GM23248 (cell line): ENCODE measurements around the gene COPS6. TPM values are rescaled to one million over a fixed set of nuclear protein-coding genes. Genes with fewer than 3 reads are reported as not detected.

ENCODE experiments used
- DNase-seq: peaks from one replicate; pipeline ENCODE4 v3.0.0-alpha.2; 2015
- H2AFZ ChIP-seq: fragments of 200-600 bp; sonication (generic); 2 replicates; pipeline ENCODE4 v1.6.1; 2016; ENCODE audit warnings: antibody characterized with exemption
- H3F3A ChIP-seq: fragments of 200-600 bp; sonication (generic); 2 replicates; pipeline ENCODE4 v1.6.1; 2016; ENCODE audit warnings: mild to moderate bottlenecking, antibody characterized with exemption, mixed run types; ENCODE audit not compliant: insufficient read depth
- H3K27ac ChIP-seq: fragments of 200-600 bp; sonication (generic); 2 replicates; pipeline ENCODE4 v1.5.1; 2016; ENCODE audit warnings: mild to moderate bottlenecking
- H3K27me3 ChIP-seq: fragments of 200-600 bp; sonication (generic); replicated peaks from 2 replicates; pipeline ENCODE4 v1.6.1; 2016; ENCODE audit warnings: mild to moderate bottlenecking; ENCODE audit not compliant: insufficient read depth
- H3K36me3 ChIP-seq: fragments of 200-600 bp; sonication (generic); 2 replicates; pipeline ENCODE4 v1.6.1; 2016; ENCODE audit warnings: low read depth, mild to moderate bottlenecking
- H3K4me1 ChIP-seq: fragments of 200-600 bp; sonication (generic); 2 replicates; pipeline ENCODE4 v1.6.1; 2016; ENCODE audit warnings: mild to moderate bottlenecking; ENCODE audit not compliant: insufficient read depth
- H3K4me2 ChIP-seq: fragments of 200-600 bp; sonication (generic); one replicate; pipeline ENCODE4 v1.6.1; 2016; ENCODE audit warnings: mild to moderate bottlenecking; ENCODE audit not compliant: unreplicated experiment
- H3K4me3 ChIP-seq: fragments of 200-600 bp; sonication (generic); 2 replicates; pipeline ENCODE4 v1.5.1; 2016; ENCODE audit warnings: mild to moderate bottlenecking
- H3K79me2 ChIP-seq: fragments of 200-600 bp; sonication (generic); 2 replicates; pipeline ENCODE4 v1.6.1; 2016; ENCODE audit warnings: mild to moderate bottlenecking; ENCODE audit not compliant: insufficient read depth
- H3K9ac ChIP-seq: fragments of 200-600 bp; sonication (generic); 2 replicates; pipeline ENCODE4 v1.6.1; 2016; ENCODE audit warnings: mild to moderate bottlenecking
- H3K9me2 ChIP-seq: fragments of 200-600 bp; sonication (generic); 2 replicates; pipeline ENCODE4 v1.6.1; 2016; ENCODE audit warnings: mixed run types, mild to moderate bottlenecking, moderate library complexity; ENCODE audit not compliant: insufficient read depth
- H3K9me3 ChIP-seq: fragments of 200-600 bp; sonication (generic); one replicate; pipeline ENCODE4 v1.6.1; 2017; ENCODE audit warnings: low read depth
- H4K20me1 ChIP-seq: fragments of 200-600 bp; sonication (generic); 2 replicates; pipeline ENCODE4 v1.6.0; 2016; ENCODE audit not compliant: insufficient read depth
- EZH2 ChIP-seq: fragments of 200-600 bp; sonication (generic); IDR thresholded peaks from 2 replicates; pipeline ENCODE4 v1.6.1; 2018; ENCODE audit warnings: antibody characterized with exemption, mild to moderate bottlenecking; ENCODE audit not compliant: insufficient read depth, poor library complexity, severe bottlenecking
- EZH2phosphoT487 ChIP-seq: fragments of 200-600 bp; sonication (generic); IDR thresholded peaks from 2 replicates; pipeline ENCODE4 v1.6.1; 2018; ENCODE audit warnings: antibody characterized with exemption, moderate library complexity, mild to moderate bottlenecking, low read depth; ENCODE audit not compliant: insufficient read depth
- WGBS, 2 experiments: methylation state at CpG; one replicate each; pipeline ENCODE4 v1.1.6; 2015 to 2017; ENCODE audit warnings: low lambda C conversion rate in 2 of 2, low coverage in 1 of 2; ENCODE audit errors: missing lambda C conversion rate in 2 of 2; 5-methylcytosine and 5-hydroxymethylcytosine counted together
- in situ Hi-C: fragments of 300-500 bp; cut with MboI; formaldehyde crosslinking; loops from 2 replicates; pipeline ENCODE4 v1.15.0; 2020
- polyA plus RNA-seq: library from polyadenylated mRNA; unstranded; fragments of >200 nt; fragmentation: Nextera tagmentation; extraction: Ambion mirVana; gene quantifications from 2 replicates; pipeline ENCODE4 v1.2.1, GENCODE V29; 2016
- total RNA-seq: library from RNA; depleted of rRNA; stranded (reverse); fragments of >200 nt; shearing (Covaris generic); gene quantifications from 2 replicates; pipeline ENCODE4 v1.2.3, GENCODE V29; 2014

The COPS6 gene
- total and polyA plus RNA-seq, 2 experiments from 2014 or later = 79.1 to 214 TPM

DNA sequence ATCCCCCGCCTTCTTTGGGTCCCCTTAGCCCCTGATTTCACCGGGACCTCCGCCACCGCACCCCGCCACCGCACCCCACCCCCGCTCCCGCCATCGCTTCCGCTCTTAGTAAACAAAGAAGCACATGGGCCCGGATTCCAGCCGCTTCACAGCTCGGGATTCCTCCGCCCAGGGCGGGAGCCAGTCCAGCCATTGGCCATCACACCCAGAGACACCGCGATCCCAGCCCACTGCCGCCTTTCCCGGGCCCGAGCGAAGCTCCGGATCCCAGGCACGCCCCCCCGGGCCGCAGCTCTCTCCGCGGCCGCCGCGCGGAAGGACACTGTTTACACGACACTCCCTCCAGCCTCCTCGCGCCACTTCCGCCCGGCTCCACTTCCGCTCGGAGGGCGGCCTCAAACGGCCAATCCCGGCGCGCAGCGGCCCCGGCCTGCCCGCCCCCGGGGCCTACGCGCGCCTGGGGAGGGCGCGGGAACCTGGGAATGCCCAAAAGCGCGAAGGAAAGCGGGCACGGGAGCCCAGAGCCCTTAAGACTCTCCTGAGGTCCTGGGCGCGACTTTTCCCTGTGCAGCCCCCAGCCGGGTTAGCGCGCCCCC is 11.7 kb downstream of the COPS6 start:
- H3K4me3 ChIP-seq = peak overlapping the region; percentile 94
- no peaks in the 10 kb centered on the region for H4K20me1 ChIP-seq
- H3K9me2 ChIP-seq = no peaks in the 10 kb centered on the region
- peak overlapping the region; percentile 61 for H2AFZ ChIP-seq
- WGBS, 2 experiments = 0 to 1% methylated on average over 43 to 61 of the region's 61 CpGs
- TF ChIP-seq EZH2 (no peak), EZH2phosphoT487 (no peak)
- peak overlapping the region; percentile 86 for H3K9ac ChIP-seq
- H3K79me2 ChIP-seq = peaks cover 59% of the 10 kb centered on the region
- peak overlapping the region; percentile 90 for H3K27ac ChIP-seq
- peaks cover 31% of the 10 kb centered on the region; the same call in 1 of the 2 replicates for H3K36me3 ChIP-seq
- DNase-seq = peak; percentile 98
- no peaks in the 10 kb centered on the region for H3K9me3 ChIP-seq
- H3K4me1 ChIP-seq = peaks cover 5% of the 10 kb centered on the region; the same call in 1 of the 2 replicates
- peaks cover 9% of the 10 kb centered on the region; the same call in 1 of the 2 replicates for H3F3A ChIP-seq
- peak overlapping the region; percentile 99 for H3K4me2 ChIP-seq
- in situ Hi-C loops = no loop called here
- no peaks in the 10 kb centered on the region for H3K27me3 ChIP-seq

GRCh38 chr7:100101016-100101862 is 12.5 kb downstream of the COPS6 start, which contains the start of the genes AP4M1 and MCM7:
AP4M1 (plus strand) TSS chr7:100101643; CDS start chr7:100101715, 72 bp downstream.
MCM7 (minus strand) TSS chr7:100101397; CDS start chr7:100101294, 103 bp downstream.
- Histone ChIP-seq H3K4me3 (peak within 1 kb of the TSS; percentile 94), H3K9me2 (no peaks in the 10 kb centered on the region), H3K27ac (peak within 1 kb of the TSS; percentile 90), H4K20me1 (no peaks in the 10 kb centered on the region), H3K4me2 (peak within 1 kb of the TSS; percentile 99), H3F3A (peaks cover 4% of the 10 kb centered on the region; the same call in 1 of the 2 replicates), H3K9me3 (no peaks in the 10 kb centered on the region), H2AFZ (peak within 1 kb of the TSS; percentile 71), H3K4me1 (peaks cover 5% of the 10 kb centered on the region; the same call in 1 of the 2 replicates), H3K36me3 (peaks cover 29% of the 10 kb centered on the region; the same call in 1 of the 2 replicates), H3K27me3 (no peaks in the 10 kb centered on the region), H3K79me2 (peaks cover 52% of the 10 kb centered on the region), H3K9ac (peak within 1 kb of the TSS; percentile 86)
- in situ Hi-C loops = no loop called here
- peak; percentile 99 for DNase-seq
- WGBS, 2 experiments = 0 to 1% methylated on average over 70 to 76 of the region's 80 CpGs
- TF ChIP-seq EZH2 = no peak
- TF ChIP-seq EZH2phosphoT487 = no peak

DNA sequence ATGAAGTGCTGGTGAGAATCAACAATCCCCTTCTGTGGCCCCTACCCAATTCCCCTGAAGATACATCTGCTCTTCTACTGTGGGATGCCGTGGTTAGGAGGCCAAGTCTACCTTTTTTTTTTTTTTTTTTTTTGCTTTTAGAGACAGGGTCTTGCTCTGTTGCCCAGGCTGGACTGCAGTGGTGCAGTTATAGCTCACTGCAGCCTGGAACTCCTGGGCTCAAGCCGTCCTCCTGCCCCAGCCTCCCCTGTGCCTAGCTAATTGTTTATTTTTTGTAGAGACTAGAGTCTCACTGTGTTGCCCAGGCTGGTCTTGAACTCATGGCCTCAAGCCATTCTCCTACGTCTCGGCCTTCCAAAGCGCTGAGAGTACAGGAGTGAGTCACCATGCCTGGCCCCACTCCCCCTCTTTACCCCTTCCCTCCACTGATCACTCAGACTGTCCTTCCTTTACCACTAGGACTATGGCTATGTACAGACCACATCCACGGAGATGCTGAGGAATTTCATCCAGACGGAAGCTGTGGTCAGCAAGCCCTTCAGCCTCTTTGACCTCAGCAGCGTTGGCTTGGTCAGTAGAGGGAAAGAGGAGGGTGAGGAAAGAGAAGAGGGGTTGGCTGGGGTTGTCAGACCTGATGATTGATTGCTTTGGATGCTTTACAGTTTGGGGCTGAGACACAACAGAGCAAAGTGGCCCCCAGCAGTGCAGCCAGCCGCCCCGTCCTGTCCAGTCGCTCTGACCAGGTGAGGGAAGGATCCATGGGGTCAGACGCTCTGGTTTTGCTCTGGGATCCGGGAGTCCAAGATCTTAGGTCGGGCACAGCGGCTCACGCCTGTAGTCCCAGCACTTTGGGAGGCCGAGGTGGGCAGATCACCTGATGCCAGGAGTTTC is 14.4 kb downstream of the COPS6 start:
- no peak overlapping the region for H3K4me2 ChIP-seq

More for the DNA sequence above, 14.4 kb downstream of the COPS6 start:
- no peak overlapping the region for H3K27ac ChIP-seq
- in situ Hi-C loops = no loop called here
- DNase-seq = no peak
- 84 to 85% methylated on average over 17 of the region's 17 CpGs for WGBS, 2 experiments
- peaks cover 5% of the 10 kb centered on the region; the same call in 1 of the 2 replicates for H3K4me1 ChIP-seq
- no peak overlapping the region; the same call in 1 of the 2 replicates for H3K4me3 ChIP-seq
- peaks cover 36% of the 10 kb centered on the region for H3K79me2 ChIP-seq
- TF ChIP-seq EZH2phosphoT487 = no peak
- no peak for TF ChIP-seq EZH2
- no peaks in the 10 kb centered on the region for H4K20me1 ChIP-seq
- no peaks in the 10 kb centered on the region for H3K9me2 ChIP-seq
- H3K9me3 ChIP-seq = no peaks in the 10 kb centered on the region
- H3F3A ChIP-seq = peaks cover 4% of the 10 kb centered on the region; the same call in 1 of the 2 replicates
- H3K36me3 ChIP-seq = peaks cover 15% of the 10 kb centered on the region; the same call in 1 of the 2 replicates
- H2AFZ ChIP-seq = no peak overlapping the region
- H3K27me3 ChIP-seq = no peaks in the 10 kb centered on the region
- peak overlapping the region; percentile 86; the same call in 1 of the 2 replicates for H3K9ac ChIP-seq
